D721Med (cell line): ENCODE results near the gene RNFT2.

Source experiments
- DNase-seq: peaks from one replicate; pipeline ENCODE4 v3.0.0; 2011; ENCODE audit warnings: low spot score; ENCODE audit not compliant: insufficient read length
- FAIRE-seq: peaks from 2 replicates; lab custom pipeline; 2011; peaks lifted over from hg19 to GRCh38; lab: Jason Lieb, UNC
- TF ChIP-seq, protein P1 (sequence below): IDR thresholded peaks from 2 replicates; pipeline ENCODE4 v1.5.1; 2012; ENCODE audit warnings: mild to moderate bottlenecking, control low read depth; ENCODE audit not compliant: insufficient read depth; ENCODE audit errors: missing control alignments

The RNFT2 gene

DNA sequence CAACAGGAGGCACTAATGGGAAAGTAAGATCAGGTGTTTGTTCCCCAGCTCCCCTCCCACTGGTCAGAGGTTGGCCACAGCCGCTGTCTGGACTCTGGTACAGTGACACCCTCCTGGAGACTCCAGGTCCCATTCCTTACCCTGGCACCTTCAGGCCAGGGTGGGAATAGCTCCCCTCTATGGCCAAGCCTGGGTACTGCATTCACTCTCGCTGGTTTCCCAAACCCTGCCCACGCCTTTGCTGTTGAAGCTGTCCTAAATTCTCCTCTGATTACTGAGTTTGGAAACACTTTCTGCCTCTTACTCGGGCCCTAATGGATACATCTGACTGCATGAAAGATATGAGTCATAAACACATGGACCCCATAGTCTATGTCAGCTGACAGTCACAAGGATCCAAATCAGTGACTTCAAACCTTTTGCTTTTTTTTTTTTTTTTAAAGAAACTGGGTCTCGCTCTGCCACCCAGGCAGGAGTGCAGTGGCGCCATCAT lies 125.2 kb downstream of the RNFT2 start:
- FAIRE-seq (no peak), DNase-seq (no peak)
- TF ChIP-seq, protein P1, sequence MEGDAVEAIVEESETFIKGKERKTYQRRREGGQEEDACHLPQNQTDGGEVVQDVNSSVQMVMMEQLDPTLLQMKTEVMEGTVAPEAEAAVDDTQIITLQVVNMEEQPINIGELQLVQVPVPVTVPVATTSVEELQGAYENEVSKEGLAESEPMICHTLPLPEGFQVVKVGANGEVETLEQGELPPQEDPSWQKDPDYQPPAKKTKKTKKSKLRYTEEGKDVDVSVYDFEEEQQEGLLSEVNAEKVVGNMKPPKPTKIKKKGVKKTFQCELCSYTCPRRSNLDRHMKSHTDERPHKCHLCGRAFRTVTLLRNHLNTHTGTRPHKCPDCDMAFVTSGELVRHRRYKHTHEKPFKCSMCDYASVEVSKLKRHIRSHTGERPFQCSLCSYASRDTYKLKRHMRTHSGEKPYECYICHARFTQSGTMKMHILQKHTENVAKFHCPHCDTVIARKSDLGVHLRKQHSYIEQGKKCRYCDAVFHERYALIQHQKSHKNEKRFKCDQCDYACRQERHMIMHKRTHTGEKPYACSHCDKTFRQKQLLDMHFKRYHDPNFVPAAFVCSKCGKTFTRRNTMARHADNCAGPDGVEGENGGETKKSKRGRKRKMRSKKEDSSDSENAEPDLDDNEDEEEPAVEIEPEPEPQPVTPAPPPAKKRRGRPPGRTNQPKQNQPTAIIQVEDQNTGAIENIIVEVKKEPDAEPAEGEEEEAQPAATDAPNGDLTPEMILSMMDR = peak; percentile 39

DNA sequence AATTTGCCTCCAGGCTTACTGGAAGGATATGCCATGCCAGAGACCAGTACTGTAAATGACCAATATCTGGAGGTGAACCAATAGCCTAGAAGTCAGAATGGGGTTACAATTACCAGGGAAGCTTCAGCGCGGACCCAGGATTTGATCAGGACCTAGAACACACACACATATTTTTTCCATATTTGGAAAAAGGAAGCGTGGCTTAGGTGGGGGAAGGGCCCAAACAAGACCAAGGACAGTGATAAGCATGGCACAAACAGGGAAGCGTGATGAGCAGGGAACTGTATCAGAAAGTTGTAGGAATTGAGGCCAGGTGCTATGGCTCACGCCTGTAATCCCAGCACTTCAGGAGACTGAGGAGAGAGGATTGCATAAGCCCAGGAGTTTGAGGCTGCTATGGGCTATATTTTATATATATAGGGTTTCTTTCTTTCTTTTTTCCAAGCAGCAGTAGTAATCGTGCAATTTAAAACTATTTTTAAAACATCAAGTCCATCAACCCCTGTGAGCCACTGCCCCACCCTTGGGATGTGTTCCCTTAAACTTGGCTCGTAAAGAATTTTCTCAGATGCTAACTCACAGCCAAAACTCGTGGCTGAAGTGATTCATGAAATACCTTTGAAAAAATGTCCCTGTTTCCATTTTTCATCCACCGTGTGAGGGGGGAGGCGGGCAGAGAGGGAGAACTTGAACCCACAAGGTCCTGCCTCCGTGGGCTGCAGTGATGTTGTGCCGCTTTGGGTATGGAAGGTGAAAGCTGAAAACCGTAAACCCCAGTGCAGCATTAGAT lies 126.5 kb downstream of the RNFT2 start:
- no peak for FAIRE-seq
- TF ChIP-seq, protein P1 = no peak
- no peak for DNase-seq

DNA sequence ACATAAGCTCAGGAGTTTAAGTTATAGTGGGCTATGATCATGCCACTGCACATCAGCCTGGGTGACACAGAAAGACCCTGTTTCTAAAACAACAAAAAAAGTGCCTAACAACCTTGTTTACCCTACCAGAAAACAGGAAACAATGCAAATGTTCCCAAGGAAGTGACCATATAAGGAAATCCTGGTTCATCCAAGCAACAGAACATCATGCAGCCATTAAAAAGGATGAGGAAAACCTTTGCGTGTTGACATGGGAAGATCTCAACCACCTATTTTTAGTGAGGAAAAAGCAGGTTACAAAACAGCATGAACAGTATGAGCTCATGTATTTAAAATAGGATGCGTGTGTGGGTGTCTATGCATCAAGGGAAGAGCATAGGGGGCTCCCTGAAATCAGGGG lies 129.4 kb downstream of the RNFT2 start:
- TF ChIP-seq, protein P1 = no peak
- FAIRE-seq = no peak
- DNase-seq = no peak

DNA sequence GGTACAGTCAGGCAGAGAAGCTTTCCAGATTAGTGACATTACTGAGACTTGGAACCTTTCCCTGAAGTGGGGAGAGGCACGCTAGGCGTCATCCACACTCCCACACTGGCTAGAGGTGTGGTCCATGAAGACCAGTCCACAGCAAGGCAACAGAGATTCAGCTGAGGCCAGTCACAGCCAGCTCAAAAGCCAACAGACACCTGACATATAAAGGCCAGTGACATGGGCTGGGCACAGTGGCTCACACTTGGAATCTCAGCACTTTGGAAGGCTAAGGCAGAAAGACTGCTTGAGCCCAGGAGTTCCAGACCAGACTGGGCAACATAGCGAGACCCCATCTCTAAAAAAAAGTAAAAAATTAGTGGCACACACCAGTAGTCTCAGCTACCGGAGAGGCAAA lies 132.2 kb downstream of the RNFT2 start:
- TF ChIP-seq, protein P1 = no peak
- DNase-seq = no peak
- no peak for FAIRE-seq

DNA sequence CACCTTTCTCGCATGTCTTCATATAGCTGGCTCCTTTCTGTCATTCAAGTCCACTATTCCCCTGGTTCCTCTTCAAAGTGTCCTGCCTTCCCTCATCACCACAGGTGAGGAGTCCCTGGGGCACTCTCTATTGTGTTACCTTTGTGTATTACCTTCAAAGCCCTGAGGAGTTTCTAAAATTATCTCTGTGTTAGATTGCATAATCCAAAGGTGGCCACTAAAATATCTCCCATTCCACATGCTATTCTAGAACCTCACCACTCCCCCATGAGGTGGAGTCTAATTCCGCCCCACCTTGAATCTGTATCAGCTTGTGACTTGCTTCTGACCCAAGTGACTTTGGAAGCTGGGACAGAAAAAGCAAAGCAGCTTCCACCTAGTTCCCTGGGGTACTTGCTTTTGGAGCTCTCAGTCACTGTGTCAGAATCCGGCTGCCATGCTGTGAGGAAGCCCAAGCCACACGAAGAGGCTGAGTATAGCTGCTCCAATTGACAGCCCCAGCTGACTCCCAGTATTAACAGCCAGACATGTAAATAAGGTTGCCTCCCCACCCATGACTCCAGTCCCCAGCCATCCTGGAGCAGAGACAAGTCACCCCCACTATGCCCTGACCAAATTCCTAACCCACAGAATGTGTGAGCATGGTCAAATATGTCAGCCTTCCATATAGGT lies 136.3 kb downstream of the RNFT2 start:
- FAIRE-seq = no peak
- DNase-seq = no peak
- TF ChIP-seq, protein P1 = no peak

DNA sequence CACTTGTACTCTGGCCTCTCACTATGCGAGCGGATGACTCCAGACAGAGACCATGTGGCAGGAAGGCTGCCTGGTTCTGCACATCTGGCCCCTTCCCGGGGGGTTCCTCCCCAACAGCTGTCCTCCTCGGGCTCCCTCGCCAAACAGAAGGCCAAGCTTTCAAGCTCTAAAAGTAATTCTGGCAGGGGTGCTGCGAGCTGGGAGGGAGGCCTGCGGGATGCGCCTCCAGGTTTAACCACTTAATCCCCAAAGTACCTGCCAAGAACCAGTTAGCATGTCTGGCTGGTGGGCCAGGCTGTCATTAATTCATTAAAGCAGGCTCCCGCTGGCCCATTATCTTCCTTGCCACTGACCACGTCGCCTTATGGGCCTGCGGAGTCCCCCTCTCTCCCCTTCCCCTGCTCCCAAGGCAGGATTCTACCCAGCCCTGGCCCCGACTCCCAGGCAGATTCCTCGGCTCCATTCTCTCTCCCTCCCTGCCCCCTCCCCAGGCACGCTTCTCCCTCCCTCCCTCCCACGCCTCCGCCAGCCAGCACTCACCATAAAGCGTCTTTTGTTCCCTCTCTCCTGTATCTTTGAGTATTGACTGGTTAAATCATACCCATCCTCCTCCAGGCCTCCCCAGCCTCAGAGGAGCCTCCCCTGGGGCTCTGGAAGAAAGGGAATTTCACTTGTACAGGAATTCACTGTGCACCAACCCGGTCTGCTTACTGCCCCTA lies 138.2 kb downstream of the RNFT2 start:
- TF ChIP-seq, protein P1 = no peak
- FAIRE-seq (no peak), DNase-seq (no peak)
